GM21737 (cell line): ENCODE measurements around the gene RNASE4.
"Not testable (repeated sequence)": the region's sequence is repeated elsewhere in the genome, so short reads cannot be mapped to it uniquely, and the experiment has no call there.

ENCODE experiments used
- ATAC-seq: cut with Tn5 transposase; IDR thresholded peaks from one replicate; pipeline ENCODE4 v1.9.1; 2021; ENCODE audit warnings: mild to moderate bottlenecking, moderate library complexity; ENCODE audit not compliant: unreplicated experiment

The RNASE4 gene

DNA sequence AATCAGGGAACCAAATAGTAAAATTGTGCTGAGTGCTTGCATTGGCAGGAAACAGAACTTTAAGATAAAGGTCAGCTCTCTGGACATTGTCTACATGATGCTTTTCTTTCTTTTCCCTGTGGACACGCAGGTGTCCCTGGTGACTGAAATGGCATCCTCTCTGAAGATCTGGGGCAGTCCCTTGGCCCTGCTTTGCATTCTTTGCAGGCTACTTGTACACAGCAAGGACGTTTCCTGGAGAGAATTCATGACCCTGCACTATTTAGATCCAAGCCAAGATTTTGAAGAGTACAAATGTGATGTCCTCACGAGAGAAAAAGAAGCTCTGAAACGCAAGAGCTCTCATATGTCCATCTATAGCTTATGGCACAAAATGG lies 50.1 kb downstream of the RNASE4 start:
- ATAC-seq, result no peak

DNA sequence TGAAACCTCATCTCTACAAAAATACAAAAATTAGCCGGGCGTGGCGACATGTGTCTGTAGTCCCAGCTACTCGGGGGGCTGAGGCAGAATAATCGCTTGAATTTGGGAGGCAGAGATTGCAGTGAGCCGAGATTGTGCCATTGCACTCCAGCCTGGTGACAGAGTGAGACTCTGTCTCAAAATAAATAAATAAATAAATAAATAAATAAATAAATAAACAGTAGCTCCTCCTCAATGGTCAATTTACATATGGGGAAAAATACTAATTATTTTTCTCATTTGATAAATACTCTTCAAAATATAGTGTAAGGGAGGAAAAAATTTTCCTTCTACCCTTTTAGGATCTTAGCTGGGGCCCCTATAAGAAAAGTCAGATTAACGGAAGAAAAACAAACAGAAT lies 53.9 kb downstream of the RNASE4 start:
- not testable (repeated sequence) for ATAC-seq

DNA sequence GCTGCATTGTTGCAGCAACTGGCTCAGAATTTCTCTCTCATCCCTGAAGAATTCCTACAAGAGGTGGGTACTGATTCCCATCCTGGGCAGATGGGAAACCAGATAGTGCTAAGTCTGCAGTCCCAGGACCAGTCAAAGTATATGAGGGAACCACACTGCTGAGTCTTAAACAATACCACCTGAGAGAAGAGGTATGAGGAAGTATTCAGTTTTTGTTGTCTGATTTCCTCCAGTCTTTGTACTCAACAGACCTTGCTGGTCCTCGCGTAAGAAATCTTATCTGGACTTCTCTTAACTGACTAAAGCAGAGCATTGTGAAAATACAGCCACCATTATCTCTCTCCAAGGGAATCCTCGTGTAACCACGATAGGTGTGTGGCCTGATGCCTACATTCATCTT lies 57.8 kb downstream of the RNASE4 start:
- ATAC-seq, result no peak

DNA sequence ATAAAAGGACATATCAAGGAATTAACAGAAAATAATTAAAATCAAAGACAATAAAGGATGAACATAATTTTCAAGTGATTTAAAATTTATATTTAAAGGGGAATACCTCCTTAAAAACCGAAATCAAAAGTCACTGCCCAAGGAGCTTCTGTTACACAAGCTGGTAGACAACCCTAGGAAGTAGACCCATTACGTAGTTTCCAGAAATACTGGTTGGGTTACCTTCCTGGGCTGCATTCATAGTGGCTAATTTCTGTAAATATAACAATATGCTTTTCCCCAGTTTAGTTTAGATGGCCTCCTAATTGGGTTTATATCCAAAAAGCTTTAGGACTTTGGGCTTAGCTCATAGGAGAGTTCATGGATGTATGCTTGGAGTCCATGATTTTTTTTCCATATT lies 59.2 kb downstream of the RNASE4 start:
- ATAC-seq, result no peak

DNA sequence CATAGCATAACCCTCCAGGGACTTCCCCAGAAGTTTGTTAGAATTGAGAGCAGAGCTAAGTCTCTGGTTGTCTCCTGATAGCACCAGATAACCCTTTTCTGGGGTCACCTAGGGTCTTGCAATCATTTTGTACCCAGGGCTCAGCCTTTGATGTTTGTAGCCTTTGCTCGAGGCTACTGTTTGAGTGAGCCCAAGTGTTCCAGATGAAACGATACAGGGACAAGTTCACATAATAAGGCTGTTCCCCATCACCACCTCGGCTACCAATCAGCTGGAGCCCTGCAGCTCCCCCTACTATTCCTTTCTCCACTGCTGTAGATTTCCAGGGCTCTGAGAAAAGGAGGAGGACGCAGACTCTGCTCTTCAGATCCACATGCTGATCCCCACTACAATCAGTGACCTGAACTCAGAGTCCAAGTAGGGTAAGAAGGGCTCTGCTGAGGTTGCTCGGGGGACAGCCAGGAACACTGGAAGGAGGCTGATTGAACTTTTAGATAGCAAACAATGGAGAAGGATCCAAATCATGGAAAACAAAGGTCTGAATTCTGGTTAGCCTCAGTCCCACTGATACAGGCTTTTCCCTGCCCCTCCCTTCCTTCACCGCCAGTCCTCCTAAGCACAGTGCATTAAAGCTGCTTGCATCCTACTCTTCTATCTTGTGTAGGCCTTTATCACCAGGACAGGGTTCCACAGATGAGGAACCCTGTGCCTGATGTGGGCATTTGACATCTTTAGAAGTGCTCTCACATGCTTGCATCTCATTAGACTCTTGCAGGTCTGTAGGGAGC lies 61.4 kb downstream of the RNASE4 start, which contains the start of gene EDDM3A:
Gene EDDM3A, plus strand, starts transcription at position 317 of the 788 bp plus-strand sequence. CDS start 1,694 bp downstream, outside the sequence.
- ATAC-seq, result no peak

DNA sequence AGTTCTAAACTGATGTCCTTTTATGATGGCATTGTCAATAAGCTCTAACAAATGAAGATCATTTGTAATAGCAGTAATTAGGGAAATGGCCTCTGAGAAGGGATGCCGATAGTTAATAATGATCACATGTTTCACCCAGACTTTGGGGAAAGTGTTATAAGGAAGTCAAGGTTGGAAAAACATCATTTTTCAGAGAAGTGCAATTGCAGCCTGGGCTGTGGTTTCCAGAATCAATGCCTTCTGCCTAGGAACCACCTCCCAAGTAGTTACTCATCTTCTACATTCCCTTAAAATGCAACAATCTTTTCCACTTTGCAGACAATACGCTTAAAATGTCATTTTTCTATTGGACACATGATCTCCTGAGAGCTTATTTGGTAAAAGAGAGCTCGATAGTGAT lies 62.2 kb downstream of the RNASE4 start:
- ATAC-seq, result no peak

DNA sequence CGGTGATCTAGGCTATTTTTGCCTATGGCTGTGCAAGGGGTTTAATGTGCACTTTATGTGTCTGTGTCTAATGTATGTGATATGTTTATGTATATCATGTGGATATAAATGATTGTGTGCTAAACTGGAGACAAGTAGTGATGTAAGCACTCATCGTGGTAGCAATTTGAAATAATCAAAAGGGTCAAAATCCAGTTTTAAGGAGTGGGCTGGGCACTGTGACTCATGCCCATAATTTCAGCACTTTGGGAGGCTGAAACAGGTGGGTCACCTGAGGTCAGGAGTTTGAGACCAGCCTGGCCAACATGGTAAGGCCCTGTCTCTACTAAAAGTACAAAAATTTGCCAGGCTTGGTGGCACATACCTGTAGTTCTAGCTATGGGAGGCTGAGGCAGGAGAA lies 64.1 kb downstream of the RNASE4 start:
- no peak for ATAC-seq

DNA sequence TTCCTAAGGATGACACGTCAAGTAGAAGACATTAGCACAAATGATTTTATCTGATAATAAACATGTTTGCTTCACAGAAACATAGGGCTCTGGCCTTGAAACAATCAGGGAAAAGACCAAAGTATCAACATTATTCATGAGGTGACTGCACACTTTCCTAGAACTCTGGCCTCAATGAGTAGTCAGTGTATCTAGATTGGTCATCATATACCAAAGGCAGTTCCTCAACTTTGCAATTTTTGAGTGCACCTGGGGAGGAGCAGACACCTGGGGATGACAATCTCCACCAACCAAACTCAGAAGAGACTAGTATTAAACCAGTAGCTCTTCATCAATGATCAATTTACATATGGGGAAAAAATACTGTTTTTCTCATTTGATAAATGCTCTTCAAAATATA lies 65.8 kb downstream of the RNASE4 start:
- no peak for ATAC-seq
